Activated naive CD8-positive, alpha-beta T cell treated with anti-CD3 and anti-CD28 coated beads, Interleukin-2, amount 50 U/mL, for 16 hours (primary cell): Measurements from ENCODE around the gene TIAM1.

Experiments used
- DNase-seq: peaks from one replicate; pipeline ENCODE4 v3.0.0-alpha.2; 2020; ENCODE audit warnings: low read depth, low spot score

Gene TIAM1

GRCh38 chr21:31173881-31174555, 170.0 kb downstream of the TIAM1 start:
- no peak for DNase-seq

DNA sequence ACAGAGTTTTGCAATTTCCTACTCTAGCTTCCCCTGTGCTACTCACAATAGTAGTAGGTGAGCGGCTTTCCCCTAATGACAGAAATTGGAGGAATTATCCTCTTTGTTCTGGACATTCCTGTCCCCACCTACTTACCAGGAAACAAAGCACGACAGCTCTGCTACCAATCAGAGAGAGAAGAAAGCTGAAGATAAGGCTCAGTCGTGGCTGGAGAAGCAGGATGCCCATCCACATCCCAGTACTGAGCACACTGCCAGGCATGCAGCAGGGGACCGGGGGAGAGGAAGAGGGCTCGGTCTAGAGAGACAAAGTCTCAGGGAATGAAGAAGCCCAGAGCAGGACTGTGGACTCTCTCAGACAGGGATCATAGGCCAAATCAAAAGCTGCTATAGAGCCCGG, 171.7 kb downstream of the TIAM1 start:
- DNase-seq: no peak

DNA sequence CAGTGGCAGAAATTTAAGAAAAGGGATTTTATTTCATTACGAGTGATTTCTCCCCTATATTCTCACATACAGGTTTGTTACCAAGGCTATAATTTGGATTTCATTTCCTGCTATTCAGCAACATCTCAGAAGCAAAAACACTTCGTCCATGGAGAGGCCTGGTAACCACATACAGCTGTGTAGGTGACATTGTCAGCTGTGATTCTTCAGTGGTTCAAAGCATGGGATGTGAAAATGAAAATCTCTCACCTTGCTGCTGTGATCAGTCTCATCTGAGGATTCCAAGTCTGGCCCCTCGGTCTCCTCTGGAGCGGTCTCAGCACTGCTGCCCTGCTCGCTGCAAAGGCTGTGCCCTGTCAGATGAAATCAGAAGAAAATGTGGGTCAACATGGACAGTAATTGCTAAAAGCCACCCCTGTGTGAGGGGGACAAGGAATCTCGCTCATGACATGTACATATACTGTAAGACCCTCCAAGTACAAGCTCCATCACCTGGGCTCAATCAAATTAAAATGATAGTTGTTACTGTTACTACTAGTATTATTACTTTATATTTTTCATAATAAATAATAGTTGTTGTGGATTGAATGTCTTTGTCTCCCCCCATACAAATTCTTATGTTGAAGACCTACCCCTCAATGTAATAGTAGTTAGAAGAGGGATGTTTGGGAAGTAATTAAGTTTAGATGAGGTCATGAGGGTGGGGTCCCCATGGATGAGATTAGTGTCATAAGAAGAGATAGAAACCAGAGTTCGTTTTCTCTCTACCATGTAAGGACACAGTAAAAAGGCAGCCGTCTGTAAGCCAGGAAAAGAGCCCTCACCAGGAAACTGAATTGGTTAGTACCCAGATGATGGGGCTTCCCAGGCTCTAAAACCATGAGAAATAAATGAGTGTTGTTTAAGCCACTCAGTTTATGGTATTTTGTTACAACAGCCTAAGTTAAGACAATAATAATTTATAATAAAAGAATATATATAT, 179.1 kb downstream of the TIAM1 start:
- no peak for DNase-seq

- no peak for DNase-seq
Measured at GRCh38 chr21:31162827-31163226, 181.2 kb downstream of the TIAM1 start.

- DNase-seq: no peak
Measured at GRCh38 chr21:31162079-31162699, 181.9 kb downstream of the TIAM1 start.

GRCh38 chr21:31161157-31161556, 182.9 kb downstream of the TIAM1 start:
- no peak for DNase-seq

GRCh38 chr21:31159808-31160207, 184.3 kb downstream of the TIAM1 start:
- DNase-seq: no peak

- DNase-seq: no peak
Measured at GRCh38 chr21:31158789-31159581, 185.1 kb downstream of the TIAM1 start.

- no peak for DNase-seq
Measured at GRCh38 chr21:31157756-31158155, 186.3 kb downstream of the TIAM1 start.

DNA sequence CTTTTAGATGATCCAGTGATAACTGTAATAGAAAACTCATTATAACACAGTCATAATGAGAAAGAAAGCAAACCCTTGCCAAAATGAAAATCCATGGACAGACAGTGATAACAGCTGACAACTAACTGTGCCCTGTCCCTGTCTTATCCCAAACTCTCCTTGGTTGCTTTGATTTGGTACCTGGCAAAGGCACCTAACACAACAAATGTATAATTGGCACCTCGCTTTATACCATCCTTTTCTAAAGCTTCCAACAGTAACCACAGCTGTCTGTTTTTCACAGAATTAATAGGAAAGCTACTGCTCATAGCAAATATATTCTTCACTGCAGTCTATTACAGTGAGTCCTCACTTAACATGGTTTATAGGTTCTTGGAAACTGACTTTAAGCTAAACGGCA, 187.4 kb downstream of the TIAM1 start:
- no peak for DNase-seq

- no peak for DNase-seq
Measured at GRCh38 chr21:31156169-31156568, 187.9 kb downstream of the TIAM1 start.

- DNase-seq: no peak
Measured at GRCh38 chr21:31151156-31152045, 192.7 kb downstream of the TIAM1 start.

DNA sequence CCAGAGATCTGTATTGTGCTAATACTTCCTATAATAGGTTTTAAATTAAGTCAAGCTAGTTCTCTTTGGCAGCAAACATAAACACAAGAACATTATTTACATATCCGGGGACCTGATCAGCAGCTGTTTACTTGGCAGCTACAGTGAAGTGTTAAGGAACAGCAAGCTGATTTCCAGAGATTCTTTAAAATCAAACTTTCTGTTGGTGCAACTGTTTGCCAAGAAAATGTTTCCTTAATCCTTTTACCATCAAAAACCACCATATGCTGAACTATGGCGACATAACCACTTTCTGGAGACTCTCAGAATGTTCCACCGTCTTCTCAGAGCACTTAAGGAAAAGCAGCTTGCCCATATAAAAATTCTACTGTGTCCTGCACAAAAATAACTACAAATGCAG, 198.8 kb downstream of the TIAM1 start:
- no peak for DNase-seq

- DNase-seq: no peak
Measured at GRCh38 chr21:31143036-31143435, 201.0 kb downstream of the TIAM1 start.

DNA sequence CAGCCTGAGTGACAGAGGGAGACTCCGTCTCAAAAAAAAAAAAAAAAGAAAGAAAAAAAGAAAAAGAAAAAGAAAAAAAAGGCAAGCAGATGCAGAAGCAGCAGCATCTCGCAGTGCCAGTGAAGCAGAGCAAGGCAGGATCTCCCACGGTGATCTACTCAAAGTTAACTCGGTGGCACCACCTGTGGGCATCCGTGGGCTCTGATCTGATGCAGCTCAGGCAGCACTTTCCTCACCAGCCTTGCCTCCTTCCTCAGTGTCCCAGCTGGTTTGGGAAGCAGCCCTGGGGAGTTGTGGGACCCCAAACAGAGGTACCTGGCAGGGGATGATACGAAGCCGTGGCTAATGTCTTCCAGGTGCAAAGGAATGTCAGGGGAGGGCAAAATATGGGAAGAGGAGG, 201.5 kb downstream of the TIAM1 start:
- DNase-seq: no peak

DNA sequence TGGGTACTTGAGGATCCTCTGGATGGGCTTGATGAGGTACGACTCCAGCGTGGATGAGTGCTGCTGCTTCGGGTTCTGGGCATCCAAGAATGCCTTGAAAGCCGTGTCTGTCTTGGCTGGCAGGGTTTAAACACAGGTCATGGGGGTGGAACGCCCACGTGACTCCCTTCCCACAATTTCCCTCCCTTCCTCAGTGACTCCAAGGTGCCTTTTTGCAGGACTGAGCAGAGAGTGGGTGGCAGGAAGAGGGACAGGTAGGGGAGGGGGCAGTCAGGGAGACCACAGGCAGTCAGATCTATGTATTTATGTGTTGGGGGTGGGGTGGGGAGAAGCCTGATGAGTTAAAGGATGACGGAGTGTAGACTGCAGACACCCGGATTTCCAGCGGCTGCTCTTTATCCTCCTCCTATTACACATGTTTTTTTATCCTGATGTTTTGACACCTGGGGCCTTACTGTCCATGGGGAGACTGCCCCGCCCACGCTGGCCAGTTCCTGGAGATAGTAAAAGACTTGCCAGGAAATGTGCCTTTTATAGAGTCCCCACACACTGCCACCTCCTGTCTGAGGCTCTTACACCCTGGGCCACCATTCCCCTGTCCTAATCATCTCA, 202.6 kb downstream of the TIAM1 start:
- DNase-seq: no peak

- DNase-seq: no peak
Measured at GRCh38 chr21:31140676-31141075, 203.4 kb downstream of the TIAM1 start.

GRCh38 chr21:31140025-31140424, 204.0 kb downstream of the TIAM1 start:
- no peak for DNase-seq

GRCh38 chr21:31137960-31138359, 206.1 kb downstream of the TIAM1 start:
- DNase-seq: no peak

DNA sequence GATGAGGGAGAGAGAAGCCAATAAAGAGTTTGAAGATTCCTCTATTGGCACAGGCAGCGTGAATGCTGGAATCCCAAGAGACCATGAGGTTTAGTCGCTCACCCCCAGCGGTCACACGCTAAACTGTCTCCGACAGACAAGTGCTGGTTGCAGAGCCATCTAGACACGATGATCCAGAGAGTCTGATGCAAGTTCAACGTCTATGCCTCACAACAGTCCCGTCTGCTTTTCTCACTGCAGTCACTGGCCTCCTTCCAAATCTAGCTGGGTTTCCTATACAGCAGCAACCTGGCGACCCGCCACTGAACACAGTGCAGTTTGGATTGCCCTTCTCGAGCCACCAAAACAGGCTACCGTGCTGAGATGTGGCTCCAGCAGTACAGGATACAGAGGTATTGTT, 207.2 kb downstream of the TIAM1 start:
- DNase-seq: no peak
